WI38 (cell line): ENCODE data around the gene ZDHHC8.

Experiments
- H3K4me3 ChIP-seq: 2 replicates; pipeline ENCODE4 v1.5.1; 2011; ENCODE audit warnings: low read depth, mild to moderate bottlenecking, control low read depth, low read length
- TF ChIP-seq, protein P1 (sequence below): IDR thresholded peaks from 2 replicates; pipeline ENCODE4 v1.5.1; 2012; ENCODE audit warnings: low read depth, mild to moderate bottlenecking, control low read depth, low read length

ZDHHC8 gene

GRCh38 chr22:20170170-20170569, 38.6 kb downstream of the ZDHHC8 start:
- no peak overlapping the region for H3K4me3 ChIP-seq
- TF ChIP-seq, protein P1, sequence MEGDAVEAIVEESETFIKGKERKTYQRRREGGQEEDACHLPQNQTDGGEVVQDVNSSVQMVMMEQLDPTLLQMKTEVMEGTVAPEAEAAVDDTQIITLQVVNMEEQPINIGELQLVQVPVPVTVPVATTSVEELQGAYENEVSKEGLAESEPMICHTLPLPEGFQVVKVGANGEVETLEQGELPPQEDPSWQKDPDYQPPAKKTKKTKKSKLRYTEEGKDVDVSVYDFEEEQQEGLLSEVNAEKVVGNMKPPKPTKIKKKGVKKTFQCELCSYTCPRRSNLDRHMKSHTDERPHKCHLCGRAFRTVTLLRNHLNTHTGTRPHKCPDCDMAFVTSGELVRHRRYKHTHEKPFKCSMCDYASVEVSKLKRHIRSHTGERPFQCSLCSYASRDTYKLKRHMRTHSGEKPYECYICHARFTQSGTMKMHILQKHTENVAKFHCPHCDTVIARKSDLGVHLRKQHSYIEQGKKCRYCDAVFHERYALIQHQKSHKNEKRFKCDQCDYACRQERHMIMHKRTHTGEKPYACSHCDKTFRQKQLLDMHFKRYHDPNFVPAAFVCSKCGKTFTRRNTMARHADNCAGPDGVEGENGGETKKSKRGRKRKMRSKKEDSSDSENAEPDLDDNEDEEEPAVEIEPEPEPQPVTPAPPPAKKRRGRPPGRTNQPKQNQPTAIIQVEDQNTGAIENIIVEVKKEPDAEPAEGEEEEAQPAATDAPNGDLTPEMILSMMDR, result no peak

GRCh38 chr22:20171288-20172140, 39.9 kb downstream of the ZDHHC8 start:
- no peak overlapping the region for H3K4me3 ChIP-seq
- TF ChIP-seq, protein P1, result no peak

DNA sequence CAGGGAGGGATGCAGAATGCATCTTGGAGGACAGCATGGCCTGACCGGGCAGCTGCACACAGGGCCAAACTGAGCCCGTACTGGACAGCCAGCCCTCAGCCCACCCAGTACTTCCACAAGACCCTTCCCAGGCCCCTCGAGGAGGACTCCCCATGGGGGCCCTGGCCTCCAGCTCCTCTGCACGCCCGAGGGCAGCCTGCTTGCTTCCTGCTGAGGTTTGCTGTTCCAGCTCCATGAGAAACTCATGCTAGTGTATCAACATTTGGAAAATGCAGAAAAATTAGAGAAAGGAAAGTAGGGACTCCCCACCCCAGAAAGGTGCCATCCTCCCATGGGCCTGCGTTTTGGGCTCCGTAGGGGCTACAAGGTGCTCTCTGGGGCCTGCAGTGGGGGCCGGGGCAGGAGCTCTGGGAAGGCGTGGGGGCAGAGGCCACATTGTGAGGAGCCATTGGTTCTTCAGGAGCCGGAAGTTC, 40.6 kb downstream of the ZDHHC8 start:
- TF ChIP-seq, protein P1, result no peak
- H3K4me3 ChIP-seq, result no peak overlapping the region

- no peak overlapping the region for H3K4me3 ChIP-seq
- TF ChIP-seq, protein P1, result no peak
These were observed 41.6 kb downstream of the ZDHHC8 start for GRCh38 chr22:20173246-20173645.

- no peak overlapping the region for H3K4me3 ChIP-seq
- TF ChIP-seq, protein P1, result no peak
These were observed 42.2 kb downstream of the ZDHHC8 start for GRCh38 chr22:20173772-20174171.

GRCh38 chr22:20174785-20175596, 43.4 kb downstream of the ZDHHC8 start:
- TF ChIP-seq, protein P1, result no peak

GRCh38 chr22:20175597-20175900, 43.9 kb downstream of the ZDHHC8 start:
- TF ChIP-seq, protein P1, result no peak
- no peak overlapping the region for H3K4me3 ChIP-seq

More at GRCh38 chr22:20174785-20175596, 43.4 kb downstream of the ZDHHC8 start:
- no peak overlapping the region for H3K4me3 ChIP-seq
